ENCODE results near the gene WIPI1.

DNA sequence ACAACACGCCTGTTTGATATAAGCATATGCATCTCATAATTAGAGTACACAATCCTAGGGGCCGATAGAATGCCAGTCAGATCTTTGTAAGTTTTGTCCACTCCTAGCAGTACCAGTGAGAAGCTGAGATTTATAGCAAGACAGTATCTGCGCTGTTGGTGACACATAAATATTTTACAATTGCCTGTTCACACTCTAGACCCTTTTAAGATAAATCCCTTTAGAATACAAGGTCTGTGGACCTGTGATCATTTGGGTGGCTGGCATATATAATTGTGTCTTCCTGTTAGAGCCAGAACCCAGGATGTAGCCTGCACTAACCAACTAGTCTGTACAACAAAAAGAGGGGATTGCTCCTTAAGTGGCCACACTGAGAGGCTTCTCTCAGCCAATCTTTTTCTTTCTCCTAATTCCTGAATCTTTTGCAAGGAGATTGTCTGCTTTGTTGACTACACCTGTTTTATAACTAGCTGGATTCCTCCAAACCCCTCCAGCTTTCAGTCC, 74.7 kb downstream of the WIPI1 start:
- TF ChIP-seq, protein P1, sequence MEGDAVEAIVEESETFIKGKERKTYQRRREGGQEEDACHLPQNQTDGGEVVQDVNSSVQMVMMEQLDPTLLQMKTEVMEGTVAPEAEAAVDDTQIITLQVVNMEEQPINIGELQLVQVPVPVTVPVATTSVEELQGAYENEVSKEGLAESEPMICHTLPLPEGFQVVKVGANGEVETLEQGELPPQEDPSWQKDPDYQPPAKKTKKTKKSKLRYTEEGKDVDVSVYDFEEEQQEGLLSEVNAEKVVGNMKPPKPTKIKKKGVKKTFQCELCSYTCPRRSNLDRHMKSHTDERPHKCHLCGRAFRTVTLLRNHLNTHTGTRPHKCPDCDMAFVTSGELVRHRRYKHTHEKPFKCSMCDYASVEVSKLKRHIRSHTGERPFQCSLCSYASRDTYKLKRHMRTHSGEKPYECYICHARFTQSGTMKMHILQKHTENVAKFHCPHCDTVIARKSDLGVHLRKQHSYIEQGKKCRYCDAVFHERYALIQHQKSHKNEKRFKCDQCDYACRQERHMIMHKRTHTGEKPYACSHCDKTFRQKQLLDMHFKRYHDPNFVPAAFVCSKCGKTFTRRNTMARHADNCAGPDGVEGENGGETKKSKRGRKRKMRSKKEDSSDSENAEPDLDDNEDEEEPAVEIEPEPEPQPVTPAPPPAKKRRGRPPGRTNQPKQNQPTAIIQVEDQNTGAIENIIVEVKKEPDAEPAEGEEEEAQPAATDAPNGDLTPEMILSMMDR (IDR thresholded peaks at IDR 0.05): no peak
- no peak for TF ChIP-seq EP300 (IDR thresholded peaks at IDR 0.05; ENCODE audit: low read depth)
- TF ChIP-seq POLR2A (IDR thresholded peaks at IDR 0.05): no peak
- no peak for TF ChIP-seq POLR2AphosphoS5 (IDR thresholded peaks at IDR 0.05)
